Measurements from ENCODE around the gene ZNF506.
"Not testable (repeated sequence)": the region's sequence is repeated elsewhere in the genome, so short reads cannot be mapped to it uniquely, and the experiment has no call there.

ZNF506 gene

GRCh38 chr19:19743921-19744320, 77.6 kb downstream of the ZNF506 start:
- DNase-seq, result not testable (repeated sequence)

- no peak for DNase-seq
These were observed 78.4 kb downstream of the ZNF506 start for GRCh38 chr19:19743176-19743575.

- DNase-seq, result no peak
These were observed 78.8 kb downstream of the ZNF506 start for GRCh38 chr19:19742773-19743172.

Data from activated naive CD4-positive, alpha-beta T cell treated with anti-CD3 and anti-CD28 coated beads, Interleukin-2, amount 50 U/mL, for 16 hours (primary cell).